ENCODE measurements around the gene RASSF8.

Gene RASSF8

GRCh38 chr12:26109343-26109881 lies 150.9 kb downstream of the RASSF8 start:
- no peak for DNase-seq (ENCODE audit: low spot score)

DNA sequence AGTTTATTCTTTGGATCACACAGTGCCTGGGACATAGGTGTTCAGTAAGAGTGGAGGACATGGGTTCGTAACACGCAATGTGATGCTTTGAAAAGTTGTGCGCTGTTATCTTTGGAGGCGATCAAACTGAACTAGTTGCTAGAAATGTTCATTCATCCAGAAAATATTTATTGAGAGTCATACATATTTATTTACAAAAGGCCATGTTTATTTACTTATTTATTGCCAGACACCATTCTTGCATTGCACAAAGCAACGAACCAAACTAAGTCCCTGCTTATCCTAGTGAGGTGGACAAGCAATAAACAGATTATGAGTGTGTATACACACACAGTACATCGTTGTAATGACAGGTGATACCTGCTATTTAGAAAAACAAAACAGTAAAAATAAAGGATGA lies 153.8 kb downstream of the RASSF8 start:
- DNase-seq (ENCODE audit: low spot score): no peak

DNA sequence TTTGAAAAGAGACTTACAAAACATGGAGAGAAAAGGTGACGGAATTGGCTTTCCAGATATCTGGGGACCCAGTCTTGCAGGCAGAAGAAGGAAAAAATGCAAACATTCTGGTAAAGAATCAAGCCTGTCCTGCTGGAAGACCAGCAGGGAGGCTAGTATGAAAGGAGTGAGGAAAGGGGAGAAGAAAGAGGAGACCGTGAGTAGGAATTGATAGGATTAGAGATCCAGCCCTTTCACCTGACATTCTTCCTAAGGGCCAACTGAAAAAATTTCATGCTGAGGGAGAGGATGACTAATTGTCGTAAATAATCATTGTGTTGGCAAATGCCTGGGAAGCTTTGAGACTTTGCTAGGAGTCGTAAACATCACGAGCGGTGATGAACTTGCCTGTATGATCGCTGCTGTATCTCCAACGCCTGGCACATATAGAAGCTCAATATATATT lies 154.2 kb downstream of the RASSF8 start:
- DNase-seq (ENCODE audit: low spot score): no peak

DNA sequence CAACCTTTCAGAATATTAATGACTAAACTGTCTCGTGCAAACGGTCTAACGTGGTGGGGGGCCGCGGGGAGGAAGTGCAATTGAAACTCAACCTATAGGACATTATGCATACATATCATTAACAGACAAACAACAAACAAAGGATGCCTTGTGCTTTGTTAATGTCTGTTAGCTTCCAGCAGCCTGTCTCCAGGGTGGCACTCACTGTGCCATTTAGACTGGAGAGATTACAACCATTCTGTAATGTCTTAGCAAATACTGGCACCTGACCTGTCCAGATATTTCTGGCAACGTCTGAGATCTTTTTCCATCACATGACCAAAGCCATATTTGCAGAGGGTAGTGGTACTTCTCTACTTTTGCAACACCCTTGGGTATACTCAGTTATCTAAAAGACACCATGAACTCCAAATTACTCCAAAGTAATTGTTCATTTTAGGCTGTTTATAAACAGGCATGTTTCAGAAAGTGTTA lies 154.7 kb downstream of the RASSF8 start:
- DNase-seq (ENCODE audit: low spot score): no peak

GRCh38 chr12:26113853-26114719 lies 155.6 kb downstream of the RASSF8 start:
- DNase-seq (ENCODE audit: low spot score): peak; percentile 55

DNA sequence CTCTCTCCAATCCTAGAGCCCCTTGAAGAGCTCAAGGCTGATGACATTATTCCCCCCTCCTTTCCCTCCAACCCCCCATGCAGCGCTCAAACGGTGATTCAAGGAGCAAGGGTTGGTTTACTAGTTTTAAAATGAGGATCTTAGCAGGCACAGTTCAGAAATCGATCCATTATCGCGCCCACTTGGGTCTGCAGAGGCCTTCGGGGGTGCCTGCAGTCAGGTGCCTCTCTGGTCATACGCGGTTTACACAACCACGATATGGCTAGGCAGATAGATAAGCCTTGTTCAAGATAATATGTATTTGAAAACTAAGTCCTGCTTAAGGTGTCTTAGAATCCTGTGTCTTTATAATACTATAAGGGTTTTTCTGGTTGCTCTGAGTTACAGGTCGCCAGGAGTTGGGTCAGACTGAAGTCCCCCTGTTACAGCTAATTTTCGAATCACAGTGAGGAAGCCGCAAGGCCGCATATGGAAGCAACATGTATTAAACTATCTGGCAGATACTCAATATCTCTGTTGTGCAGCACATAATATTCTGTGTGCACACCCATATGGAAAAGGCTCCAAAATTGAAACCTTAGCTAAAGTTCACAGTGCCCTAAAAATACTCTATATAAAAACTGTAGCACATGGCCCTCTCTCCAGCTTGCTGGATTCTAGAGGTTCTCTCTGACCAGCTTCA lies 156.4 kb downstream of the RASSF8 start:
- no peak for DNase-seq (ENCODE audit: low spot score)

- DNase-seq (ENCODE audit: low spot score): no peak
These were observed 158.6 kb downstream of the RASSF8 start for GRCh38 chr12:26116829-26117715.

- DNase-seq (ENCODE audit: low spot score): no peak
These were observed 159.8 kb downstream of the RASSF8 start for GRCh38 chr12:26118308-26118707.

- DNase-seq (ENCODE audit: low spot score): no peak
These were observed 161.0 kb downstream of the RASSF8 start for GRCh38 chr12:26119391-26119989.

DNA sequence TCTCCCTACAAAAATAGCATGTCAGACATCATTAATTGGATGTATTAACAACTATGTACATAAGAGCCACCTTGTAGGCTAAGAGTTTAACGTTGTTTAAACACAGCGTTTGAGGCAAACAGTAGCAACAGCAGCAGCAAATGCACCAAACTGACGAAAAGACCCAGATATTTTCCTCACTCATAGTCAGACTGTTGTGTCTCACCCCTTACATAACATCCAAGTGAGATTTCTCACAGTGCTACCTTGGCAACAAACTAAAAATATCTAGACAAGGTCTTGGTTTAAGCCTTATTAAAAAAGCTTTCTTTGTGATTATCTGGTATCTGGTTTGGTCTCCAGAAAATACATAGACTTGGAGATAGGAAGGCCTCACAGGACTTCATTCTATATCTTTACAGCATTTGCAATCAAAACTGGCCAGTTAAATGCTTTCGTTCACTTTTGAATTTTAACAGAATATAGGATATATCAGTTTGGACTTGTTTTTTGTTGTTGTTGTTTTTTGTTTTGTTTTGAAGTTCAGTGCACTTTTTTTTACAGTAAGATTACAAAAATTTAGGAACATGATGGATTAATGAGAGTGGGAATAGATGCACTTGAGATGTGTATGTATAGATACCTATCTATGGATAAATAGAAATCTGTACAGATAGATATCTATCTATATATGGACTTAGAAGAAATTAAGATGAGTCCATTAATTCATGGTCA lies 162.2 kb downstream of the RASSF8 start:
- DNase-seq (ENCODE audit: low spot score): no peak

- no peak for DNase-seq (ENCODE audit: low spot score)
These were observed 163.0 kb downstream of the RASSF8 start for GRCh38 chr12:26121323-26122060.

- DNase-seq (ENCODE audit: low spot score): no peak
These were observed 163.7 kb downstream of the RASSF8 start for GRCh38 chr12:26122061-26122680.

GRCh38 chr12:26122681-26123481 lies 164.4 kb downstream of the RASSF8 start:
- DNase-seq (ENCODE audit: low spot score): no peak

- no peak for DNase-seq (ENCODE audit: low spot score)
These were observed 165.0 kb downstream of the RASSF8 start for GRCh38 chr12:26123482-26123980.

- no peak for DNase-seq (ENCODE audit: low spot score)
These were observed 166.2 kb downstream of the RASSF8 start, which contains the start of gene BHLHE41 for GRCh38 chr12:26124446-26125399. Gene BHLHE41 (minus strand): TSS chr12:26125037. CDS start chr12:26124779, 258 bp downstream.

- no peak for DNase-seq (ENCODE audit: low spot score)
These were observed 167.2 kb downstream of the RASSF8 start for GRCh38 chr12:26125400-26126339.
